A673 (cell line): ENCODE data around the gene MMP24. TPM values are rescaled to one million over a fixed set of nuclear protein-coding genes. Genes with fewer than 3 reads are reported as not detected.

Experiments used
- BruUV-seq: library from RNA; stranded (reverse); fragments of 400-500 nt; replicated peaks from 2 replicates; lab custom pipeline; 2021; lab: Mats Ljungman, UMichigan
- CTCF ChIA-PET: fragments of 300-600 bp; sonication (Branson Sonifier 250); formaldehyde crosslinking; loops from one replicate; lab custom pipeline; 2022; ENCODE audit warnings: antibody characterized with exemption; lab: Charles Lee
- POLR2A ChIA-PET: fragments of 300-600 bp; sonication (Branson Sonifier 250); formaldehyde crosslinking; loops from one replicate; lab custom pipeline; 2022; ENCODE audit warnings: antibody characterized with exemption; ENCODE audit not compliant: low non-redundant PET; lab: Charles Lee
- DNase-seq: peaks from one replicate; pipeline ENCODE4 v3.0.0-alpha.2; 2015; ENCODE audit warnings: low spot score
- H3K27ac ChIP-seq: fragments of 200-600 bp; sonication (generic); 2 replicates; pipeline ENCODE4 v1.5.1; 2016; ENCODE audit warnings: mixed run types, low read depth, mild to moderate bottlenecking, mixed read lengths, antibody characterized with exemption, low read length; ENCODE audit not compliant: poor library complexity, severe bottlenecking
- H3K27me3 ChIP-seq: fragments of 200-600 bp; sonication (generic); replicated peaks from 2 replicates; pipeline ENCODE4 v1.6.1; 2017; ENCODE audit warnings: mixed run types, low read depth, mild to moderate bottlenecking, mixed read lengths, antibody characterized with exemption, low read length; ENCODE audit not compliant: insufficient read depth, poor library complexity
- H3K36me3 ChIP-seq: fragments of 200-600 bp; sonication (generic); 2 replicates; pipeline ENCODE4 v1.6.1; 2016; ENCODE audit warnings: mixed run types, mild to moderate bottlenecking, mixed read lengths, antibody characterized with exemption, low read length; ENCODE audit not compliant: insufficient read depth, poor library complexity, severe bottlenecking
- H3K4me1 ChIP-seq: fragments of 200-600 bp; sonication (generic); 2 replicates; pipeline ENCODE4 v1.6.1; 2017; ENCODE audit warnings: mixed run types, mild to moderate bottlenecking, mixed read lengths, antibody characterized with exemption, low read length; ENCODE audit not compliant: insufficient read depth, poor library complexity, severe bottlenecking
- H3K4me3 ChIP-seq: fragments of 200-600 bp; sonication (generic); 2 replicates; pipeline ENCODE4 v1.5.1; 2016; ENCODE audit warnings: low read depth, mixed run types, mild to moderate bottlenecking, mixed read lengths, low read length; ENCODE audit not compliant: poor library complexity, severe bottlenecking
- H3K9me3 ChIP-seq: fragments of 200-600 bp; sonication (generic); 2 replicates; pipeline ENCODE4 v1.6.1; 2016; ENCODE audit warnings: mixed run types, low read depth, mild to moderate bottlenecking, mixed read lengths, antibody characterized with exemption, low read length; ENCODE audit not compliant: poor library complexity, severe bottlenecking
- EZH2 ChIP-seq: fragments of 200-600 bp; sonication (generic); IDR thresholded peaks from 2 replicates; pipeline ENCODE4 v1.6.1; 2017; ENCODE audit warnings: borderline replicate concordance, low read depth, mild to moderate bottlenecking, mixed read lengths, antibody characterized with exemption, low read length; ENCODE audit not compliant: poor library complexity, severe bottlenecking
- intact Hi-C: fragments of 100-400 bp; cut with micrococcal nuclease; formaldehyde crosslinking; loops from one replicate; pipeline ENCODE4 v1.10.0; 2022; ENCODE audit not compliant: unreplicated experiment
- total RNA-seq: library from RNA; stranded (reverse); gene quantifications from 2 replicates; pipeline ENCODE4 v1.2.3, GENCODE V29; 2021
- TF ChIP-seq, protein P1 (sequence below): fragments of 300-800, 200-600 bp; sonication (generic); conservative IDR thresholded peaks from 2 replicates; pipeline ENCODE4 v1.5.1; 2017; ENCODE audit warnings: low read depth, mild to moderate bottlenecking, antibody characterized with exemption, low read length, moderate library complexity, mixed read lengths

Gene MMP24
- total RNA-seq, 1 experiment from 2014 or later = 0.11 TPM

DNA sequence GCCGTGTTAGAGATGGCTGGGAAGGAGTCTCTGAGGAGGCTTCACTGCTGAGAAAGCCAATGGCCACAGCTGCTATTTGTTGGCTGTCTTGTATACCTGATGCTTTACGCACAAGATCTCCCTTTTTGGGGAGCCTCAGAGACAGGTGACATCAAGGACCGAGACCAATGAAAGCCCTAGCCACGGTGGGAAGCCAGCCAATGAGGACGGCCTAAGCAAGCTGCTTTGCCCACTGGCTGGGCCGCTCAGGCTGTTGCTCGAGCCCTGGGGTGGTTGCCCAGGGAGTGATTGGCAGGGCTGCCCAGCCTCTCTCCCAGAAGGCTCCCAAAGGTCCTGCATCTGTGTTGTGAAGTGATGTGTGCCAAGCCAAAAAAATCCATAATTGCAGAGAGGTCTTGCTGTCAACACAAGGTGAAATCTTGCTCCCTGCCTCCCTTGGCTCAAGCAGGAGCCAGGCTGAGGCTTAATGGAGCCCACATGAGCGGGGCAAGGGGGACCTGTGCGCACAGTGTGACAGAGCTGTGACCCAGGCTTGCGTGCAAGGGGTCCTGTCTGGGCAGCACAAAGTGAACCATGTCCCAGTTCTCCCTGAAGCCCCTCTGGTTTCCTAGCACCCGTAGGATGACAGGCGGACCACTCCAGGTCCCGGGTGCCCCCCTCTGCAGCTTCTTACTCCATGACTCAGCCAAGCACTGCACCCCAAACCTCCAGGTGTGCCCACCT is 47.1 kb downstream of the MMP24 start:
- no peak for DNase-seq
- POLR2A ChIA-PET = no interaction called here
- peaks cover 6% of the 10 kb centered on the region for H3K4me1 ChIP-seq
- intact Hi-C loops = no loop called here
- H3K27me3 ChIP-seq = no peaks in the 10 kb centered on the region
- CTCF ChIA-PET = no interaction called here
- H3K27ac ChIP-seq = no peak overlapping the region
- peaks cover 3% of the 10 kb centered on the region for H3K36me3 ChIP-seq
- no peaks in the 10 kb centered on the region for H3K9me3 ChIP-seq
- TF ChIP-seq, protein P1, sequence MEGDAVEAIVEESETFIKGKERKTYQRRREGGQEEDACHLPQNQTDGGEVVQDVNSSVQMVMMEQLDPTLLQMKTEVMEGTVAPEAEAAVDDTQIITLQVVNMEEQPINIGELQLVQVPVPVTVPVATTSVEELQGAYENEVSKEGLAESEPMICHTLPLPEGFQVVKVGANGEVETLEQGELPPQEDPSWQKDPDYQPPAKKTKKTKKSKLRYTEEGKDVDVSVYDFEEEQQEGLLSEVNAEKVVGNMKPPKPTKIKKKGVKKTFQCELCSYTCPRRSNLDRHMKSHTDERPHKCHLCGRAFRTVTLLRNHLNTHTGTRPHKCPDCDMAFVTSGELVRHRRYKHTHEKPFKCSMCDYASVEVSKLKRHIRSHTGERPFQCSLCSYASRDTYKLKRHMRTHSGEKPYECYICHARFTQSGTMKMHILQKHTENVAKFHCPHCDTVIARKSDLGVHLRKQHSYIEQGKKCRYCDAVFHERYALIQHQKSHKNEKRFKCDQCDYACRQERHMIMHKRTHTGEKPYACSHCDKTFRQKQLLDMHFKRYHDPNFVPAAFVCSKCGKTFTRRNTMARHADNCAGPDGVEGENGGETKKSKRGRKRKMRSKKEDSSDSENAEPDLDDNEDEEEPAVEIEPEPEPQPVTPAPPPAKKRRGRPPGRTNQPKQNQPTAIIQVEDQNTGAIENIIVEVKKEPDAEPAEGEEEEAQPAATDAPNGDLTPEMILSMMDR = no peak
- no peak for TF ChIP-seq EZH2
- no TSS peak for BruUV-seq
- H3K4me3 ChIP-seq = no peak overlapping the region

DNA sequence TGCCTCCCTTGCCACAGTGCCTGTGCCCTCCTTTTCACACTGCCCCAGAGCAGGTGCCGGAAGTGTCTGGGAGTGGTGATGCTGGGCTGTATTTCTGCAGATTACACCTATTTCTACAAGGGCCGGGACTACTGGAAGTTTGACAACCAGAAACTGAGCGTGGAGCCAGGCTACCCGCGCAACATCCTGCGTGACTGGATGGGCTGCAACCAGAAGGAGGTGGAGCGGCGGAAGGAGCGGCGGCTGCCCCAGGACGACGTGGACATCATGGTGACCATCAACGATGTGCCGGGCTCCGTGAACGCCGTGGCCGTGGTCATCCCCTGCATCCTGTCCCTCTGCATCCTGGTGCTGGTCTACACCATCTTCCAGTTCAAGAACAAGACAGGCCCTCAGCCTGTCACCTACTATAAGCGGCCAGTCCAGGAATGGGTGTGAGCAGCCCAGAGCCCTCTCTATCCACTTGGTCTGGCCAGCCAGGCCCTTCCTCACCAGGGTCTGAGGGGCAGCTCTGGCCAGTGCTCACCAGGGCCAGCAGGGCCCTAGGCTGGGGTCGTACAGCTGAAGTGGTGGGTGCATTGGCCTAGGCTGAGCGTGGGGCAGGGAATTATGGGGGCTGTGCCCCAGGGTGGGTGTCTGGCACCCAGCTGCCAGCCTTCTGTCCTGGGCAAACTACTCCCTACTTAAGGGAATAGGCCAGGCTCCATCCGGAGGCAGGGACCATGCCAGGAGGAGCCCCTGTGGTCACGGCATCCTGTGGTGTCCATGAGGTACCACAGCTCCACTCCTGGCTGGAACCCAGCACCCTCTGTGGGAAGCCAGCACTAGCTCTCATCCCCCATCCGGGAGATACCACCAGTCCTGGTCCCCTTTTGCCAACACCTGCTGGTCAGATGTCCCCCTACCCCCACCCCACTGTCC is 47.9 kb downstream of the MMP24 start:
- H3K4me3 ChIP-seq = no peak overlapping the region
- H3K4me1 ChIP-seq = peaks cover 6% of the 10 kb centered on the region
- H3K9me3 ChIP-seq = no peaks in the 10 kb centered on the region
- TF ChIP-seq, protein P1 = no peak
- TF ChIP-seq EZH2 = no peak
- intact Hi-C loops = no loop called here
- H3K27ac ChIP-seq = no peak overlapping the region
- H3K36me3 ChIP-seq = peaks cover 11% of the 10 kb centered on the region
- POLR2A ChIA-PET = interaction anchor here (0.6 kb wide), 1 partner anchor 299 kb away, joined by 3 read pairs; no protein-coding TSS in a partner anchor
- DNase-seq = no peak
- CTCF ChIA-PET = no interaction called here
- no peaks in the 10 kb centered on the region for H3K27me3 ChIP-seq
- no TSS peak for BruUV-seq

DNA sequence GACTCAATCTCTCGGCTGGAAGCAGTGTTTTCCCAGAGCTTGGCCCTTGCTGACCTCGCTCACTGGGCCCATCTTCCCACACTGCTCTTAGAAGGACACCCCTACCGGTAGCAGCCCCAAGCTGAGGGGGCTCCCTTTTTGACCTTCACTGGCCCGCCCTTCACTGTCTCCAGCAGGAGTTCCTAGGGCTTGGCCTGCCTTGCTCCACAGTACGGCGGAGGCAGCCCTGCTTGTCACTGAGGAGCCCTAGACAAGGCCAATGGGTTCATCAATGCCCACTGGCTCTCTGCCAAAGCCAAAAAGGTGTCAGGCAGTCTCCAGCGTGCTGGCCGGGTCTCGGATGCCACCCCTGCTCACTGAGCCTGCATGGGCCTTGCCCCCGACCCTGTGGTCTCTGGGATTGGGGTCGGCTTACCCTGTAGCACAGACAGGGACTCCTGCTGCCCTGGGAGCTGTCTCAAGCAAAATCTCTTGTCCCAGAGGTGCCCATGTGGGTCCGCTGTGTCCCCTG is 49.3 kb downstream of the MMP24 start:
- no peak for TF ChIP-seq EZH2
- TF ChIP-seq, protein P1 = no peak
- peaks cover 25% of the 10 kb centered on the region for H3K36me3 ChIP-seq
- CTCF ChIA-PET = interaction anchor here (0.6 kb wide), 1 partner anchor 59 kb away, joined by 3 read pairs; no protein-coding TSS in a partner anchor
- no peak for DNase-seq
- intact Hi-C loops = no loop called here
- H3K4me3 ChIP-seq = no peak overlapping the region
- peaks cover 6% of the 10 kb centered on the region for H3K4me1 ChIP-seq
- H3K27me3 ChIP-seq = no peaks in the 10 kb centered on the region
- no TSS peak for BruUV-seq
- H3K27ac ChIP-seq = no peak overlapping the region
- no peaks in the 10 kb centered on the region for H3K9me3 ChIP-seq
- POLR2A ChIA-PET = no interaction called here
